ENCODE results near the gene RAB6A. TPM values are rescaled to one million over a fixed set of nuclear protein-coding genes. Genes with fewer than 3 reads are reported as not detected.
A peak's percentile ranks its signal among the peaks of the same experiment; 100 is the strongest.
"Not testable (repeated sequence)": the region's sequence is repeated elsewhere in the genome, so short reads cannot be mapped to it uniquely, and the experiment has no call there.

RAB6A gene
- total RNA-seq, 2 experiments from 2014 or later = 85.3 to 94.2 TPM

DNA sequence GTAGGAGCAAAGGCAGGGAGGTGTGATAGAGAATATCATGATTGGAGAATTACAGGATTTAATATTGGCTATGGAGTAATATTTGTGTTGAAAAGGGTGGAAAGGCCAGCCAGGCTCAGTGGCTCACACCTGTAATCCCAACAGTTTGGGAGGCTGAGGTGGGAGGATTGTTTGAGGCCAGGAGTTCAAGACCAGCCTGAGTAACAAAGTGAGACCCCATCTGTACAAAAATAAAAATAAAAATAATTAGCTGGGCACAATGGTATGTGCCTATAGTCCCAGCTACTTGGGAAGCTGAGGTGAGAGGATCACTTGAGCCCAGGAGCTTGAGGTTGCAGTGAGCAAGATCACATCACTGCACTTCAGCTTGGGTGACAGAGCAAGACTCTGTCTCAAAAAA, 24.6 kb upstream of the RAB6A start:
- peak overlapping the region; percentile 2 for H3K4me3 Mint-ChIP-seq
- CTCF ChIA-PET = interaction anchor here (1.2 kb wide), 1 partner anchor 24 kb away, joined by 3 read pairs; no protein-coding TSS in a partner anchor

DNA sequence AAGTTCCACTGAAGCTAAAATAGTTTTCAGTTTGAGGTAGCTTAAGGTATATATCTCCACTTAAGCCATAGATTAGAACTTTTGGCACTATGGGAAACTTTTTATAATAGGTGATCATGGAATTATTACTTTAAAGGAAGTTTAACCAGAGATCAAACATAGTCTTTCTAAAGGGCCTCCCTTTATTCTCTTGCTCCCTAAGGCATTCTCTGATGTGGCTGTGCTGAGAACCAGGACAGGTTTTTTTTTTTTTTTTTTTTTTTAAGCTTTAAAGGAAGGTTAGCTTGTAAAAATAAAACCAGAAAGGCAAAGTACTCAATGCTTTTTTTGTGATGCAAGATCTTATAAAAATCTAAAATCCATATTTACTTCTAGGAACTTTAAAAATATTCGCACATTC, 23.9 kb upstream of the RAB6A start:
- Mint-ChIP-seq H3K27ac (no peak overlapping the region), H3K27me3 (no peaks in the 10 kb centered on the region), H3K9me3 (ENCODE audit: low read depth) (no peaks in the 10 kb centered on the region), H3K36me3 (no peaks in the 10 kb centered on the region), H3K4me1 (peaks cover 23% of the 10 kb centered on the region), H3K4me3 (no peak overlapping the region)
- DNase-seq = no peak
- ATAC-seq = no peak
- CTCF ChIA-PET = no interaction called here

More for the DNA sequence above, 24.6 kb upstream of the RAB6A start:
- ATAC-seq; DNase-seq; H3K9me3 Mint-ChIP-seq (ENCODE audit: low read depth); H3K27me3 Mint-ChIP-seq; H3K36me3 Mint-ChIP-seq; H3K27ac Mint-ChIP-seq: not testable (repeated sequence)
- peaks cover 19% of the 10 kb centered on the region for H3K4me1 Mint-ChIP-seq

GRCh38 chr11:73784080-73784634, 23.3 kb upstream of the RAB6A start:
- Mint-ChIP-seq H3K36me3 (no peaks in the 10 kb centered on the region), H3K27me3 (no peaks in the 10 kb centered on the region), H3K4me3 (no peak overlapping the region), H3K27ac (no peak overlapping the region), H3K4me1 (peaks cover 20% of the 10 kb centered on the region), H3K9me3 (ENCODE audit: low read depth) (no peaks in the 10 kb centered on the region)
- ATAC-seq = no peak
- no peak for DNase-seq
- CTCF ChIA-PET = no interaction called here

GRCh38 chr11:73783483-73784020, 22.7 kb upstream of the RAB6A start:
- Mint-ChIP-seq H3K36me3 (no peaks in the 10 kb centered on the region), H3K4me1 (peaks cover 23% of the 10 kb centered on the region), H3K27me3 (no peaks in the 10 kb centered on the region), H3K9me3 (ENCODE audit: low read depth) (no peaks in the 10 kb centered on the region), H3K27ac (no peak overlapping the region), H3K4me3 (no peak overlapping the region)
- DNase-seq (no peak), ATAC-seq (no peak)
- CTCF ChIA-PET = no interaction called here

GRCh38 chr11:73781303-73781702, 20.4 kb upstream of the RAB6A start:
- no peaks in the 10 kb centered on the region for H3K27me3 Mint-ChIP-seq
- DNase-seq (no peak), ATAC-seq (no peak)
- peaks cover 22% of the 10 kb centered on the region for H3K4me1 Mint-ChIP-seq
- H3K27ac Mint-ChIP-seq = peak overlapping the region; percentile 51
- H3K9me3 Mint-ChIP-seq (ENCODE audit: low read depth) = no peaks in the 10 kb centered on the region
- H3K36me3 Mint-ChIP-seq = no peaks in the 10 kb centered on the region
- H3K4me3 Mint-ChIP-seq = no peak overlapping the region
- CTCF ChIA-PET = interaction anchor here (5.4 kb wide), 1 partner anchor 20 kb away, joined by 59 read pairs; the partner anchor contains the start of gene RAB6A

DNA sequence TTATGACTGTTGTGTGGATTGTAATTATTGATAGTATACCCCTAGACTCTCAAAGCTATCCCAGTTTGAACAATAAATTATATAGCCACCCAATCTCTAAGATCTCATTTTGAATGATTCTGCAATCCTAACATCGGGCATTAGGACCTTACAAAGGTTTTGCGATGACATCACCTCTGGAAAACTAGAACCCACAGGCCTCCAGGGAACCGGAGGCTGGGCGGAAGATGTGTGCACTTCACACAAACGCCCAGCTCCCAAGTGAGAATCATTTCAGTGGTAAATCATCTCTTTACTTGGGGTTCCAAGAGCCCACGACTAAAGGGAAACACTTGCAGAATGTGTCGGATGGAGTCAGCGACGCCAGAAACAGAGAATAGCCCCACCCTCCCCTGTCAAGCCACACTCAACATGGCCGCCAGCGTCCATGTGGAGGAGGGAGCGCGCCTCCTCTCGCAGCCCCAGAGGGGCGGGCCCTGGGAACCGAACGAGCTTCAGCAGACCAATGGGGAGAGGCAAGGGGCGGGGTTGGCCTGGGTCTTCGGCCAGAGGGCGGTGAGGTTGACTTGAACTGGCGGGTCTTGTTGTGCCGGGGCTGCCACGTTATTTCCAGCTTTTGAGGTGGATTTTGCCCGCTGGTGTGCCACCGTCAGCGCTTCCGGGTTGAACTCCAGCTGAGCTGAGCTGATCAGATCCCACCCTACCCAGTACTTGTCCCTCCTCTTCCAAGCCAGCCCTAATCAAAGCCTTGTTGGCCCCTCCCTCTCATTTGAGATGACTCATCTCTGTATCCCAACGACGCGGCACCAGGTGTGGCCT, 18.4 kb upstream of the RAB6A start:
- ATAC-seq = peak; percentile 99
- CTCF ChIA-PET = interaction anchor here (0.6 to 5.4 kb wide), 6 partner anchors 9 to 1613 kb away, joined by 3 to 59 read pairs (median 7); partner anchors contain the start of genes MRPL48 and RAB6A
- Mint-ChIP-seq H3K4me3 (peak overlapping the region; percentile 86), H3K9me3 (ENCODE audit: low read depth) (peaks cover 2% of the 10 kb centered on the region), H3K27me3 (no peaks in the 10 kb centered on the region), H3K36me3 (no peaks in the 10 kb centered on the region), H3K4me1 (peaks cover 19% of the 10 kb centered on the region), H3K27ac (peak overlapping the region; percentile 99)
- DNase-seq = peak; percentile 99

DNA sequence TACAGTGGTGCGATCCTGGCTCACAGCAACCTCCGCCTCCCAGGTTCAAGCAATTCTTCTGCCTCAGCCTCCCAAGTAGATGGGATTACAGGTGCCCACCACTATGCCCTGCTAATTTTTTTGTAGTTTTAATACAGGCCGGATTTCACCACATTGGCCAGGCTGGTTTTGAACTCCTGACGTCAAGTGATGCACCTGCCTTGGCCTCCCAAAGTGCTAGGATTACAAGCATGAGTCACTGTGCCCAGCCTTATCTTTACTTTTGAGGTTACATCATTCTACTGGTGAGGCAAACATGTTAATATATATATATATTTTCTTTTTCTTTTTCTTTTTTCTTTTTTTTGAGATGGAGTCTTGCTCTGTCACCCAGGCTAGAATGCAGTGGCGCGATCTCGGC, 9.9 kb upstream of the RAB6A start:
- H3K4me3 Mint-ChIP-seq; H3K27ac Mint-ChIP-seq; DNase-seq; H3K36me3 Mint-ChIP-seq; CTCF ChIA-PET; ATAC-seq; H3K9me3 Mint-ChIP-seq (ENCODE audit: low read depth); H3K4me1 Mint-ChIP-seq: not testable (repeated sequence)
- H3K27me3 Mint-ChIP-seq = peaks cover 19% of the 10 kb centered on the region

DNA sequence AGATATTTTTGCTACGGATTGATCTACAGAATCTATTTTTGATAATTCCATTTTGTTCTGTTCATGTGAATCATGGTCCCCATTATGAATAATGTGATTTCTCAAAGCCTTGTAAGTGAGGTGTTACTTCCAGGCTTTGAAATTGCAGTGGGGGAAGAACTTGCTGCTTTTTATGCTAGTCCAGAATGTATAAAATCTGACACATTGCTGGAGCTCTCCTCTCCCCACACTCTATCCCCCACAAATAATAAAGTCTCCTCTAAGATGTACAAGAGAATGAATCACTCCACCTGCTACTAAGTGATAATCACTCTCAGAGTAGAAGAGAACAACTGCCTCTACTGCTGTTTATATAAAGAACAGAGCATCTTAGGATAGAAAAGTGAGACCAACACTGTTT, 5.9 kb upstream of the RAB6A start:
- H3K27ac Mint-ChIP-seq = no peak overlapping the region
- no peak overlapping the region for H3K4me3 Mint-ChIP-seq
- DNase-seq (no peak), ATAC-seq (no peak)
- H3K27me3 Mint-ChIP-seq = peaks cover 21% of the 10 kb centered on the region
- no peaks in the 10 kb centered on the region for H3K4me1 Mint-ChIP-seq
- CTCF ChIA-PET = interaction anchor here (2.3 kb wide), 1 partner anchor 12 kb away, joined by 7 read pairs; no protein-coding TSS in a partner anchor
- no peaks in the 10 kb centered on the region for H3K9me3 Mint-ChIP-seq (ENCODE audit: low read depth)
- no peaks in the 10 kb centered on the region for H3K36me3 Mint-ChIP-seq

GRCh38 chr11:73762732-73763131, 1.9 kb upstream of the RAB6A start:
- H3K36me3 Mint-ChIP-seq = no peaks in the 10 kb centered on the region
- ATAC-seq = no peak
- H3K27me3 Mint-ChIP-seq = peaks cover 19% of the 10 kb centered on the region
- H3K9me3 Mint-ChIP-seq (ENCODE audit: low read depth) = no peaks in the 10 kb centered on the region
- H3K27ac Mint-ChIP-seq = no peak overlapping the region
- DNase-seq = no peak
- H3K4me3 Mint-ChIP-seq = no peak overlapping the region
- peaks cover 21% of the 10 kb centered on the region for H3K4me1 Mint-ChIP-seq
- CTCF ChIA-PET = interaction anchor here (4.0 kb wide), 1 partner anchor 16 kb away, joined by 59 read pairs; no protein-coding TSS in a partner anchor

- Mint-ChIP-seq H3K4me3 (peak overlapping the region; percentile 88), H3K36me3 (peaks cover 3% of the 10 kb centered on the region), H3K4me1 (peaks cover 25% of the 10 kb centered on the region), H3K27me3 (peaks cover 11% of the 10 kb centered on the region), H3K27ac (peak overlapping the region; percentile 77), H3K9me3 (ENCODE audit: low read depth) (no peaks in the 10 kb centered on the region)
- DNase-seq = no peak
- CTCF ChIA-PET = interaction anchor here (0.8 to 4.0 kb wide), 3 partner anchors 11 to 24 kb away, joined by 3 to 59 read pairs (median 3); no protein-coding TSS in a partner anchor
- ATAC-seq = peak; percentile 13
Observed at GRCh38 chr11:73761403-73761945, 600 bp upstream of the RAB6A start.

- DNase-seq = peak; percentile 45
- CTCF ChIA-PET = interaction anchor here (0.8 to 4.0 kb wide), 2 partner anchors 11 to 18 kb away, joined by 3 to 59 read pairs; no protein-coding TSS in a partner anchor
- peaks cover 25% of the 10 kb centered on the region for H3K4me1 Mint-ChIP-seq
- peak overlapping the region; percentile 88 for H3K4me3 Mint-ChIP-seq
- peak; percentile 2 for ATAC-seq
- H3K27ac Mint-ChIP-seq = peak overlapping the region; percentile 87
- peaks cover 3% of the 10 kb centered on the region for H3K36me3 Mint-ChIP-seq
- no peaks in the 10 kb centered on the region for H3K9me3 Mint-ChIP-seq (ENCODE audit: low read depth)
- peaks cover 3% of the 10 kb centered on the region for H3K27me3 Mint-ChIP-seq
Observed at GRCh38 chr11:73760135-73760678, 667 bp downstream of the RAB6A start.

DNA sequence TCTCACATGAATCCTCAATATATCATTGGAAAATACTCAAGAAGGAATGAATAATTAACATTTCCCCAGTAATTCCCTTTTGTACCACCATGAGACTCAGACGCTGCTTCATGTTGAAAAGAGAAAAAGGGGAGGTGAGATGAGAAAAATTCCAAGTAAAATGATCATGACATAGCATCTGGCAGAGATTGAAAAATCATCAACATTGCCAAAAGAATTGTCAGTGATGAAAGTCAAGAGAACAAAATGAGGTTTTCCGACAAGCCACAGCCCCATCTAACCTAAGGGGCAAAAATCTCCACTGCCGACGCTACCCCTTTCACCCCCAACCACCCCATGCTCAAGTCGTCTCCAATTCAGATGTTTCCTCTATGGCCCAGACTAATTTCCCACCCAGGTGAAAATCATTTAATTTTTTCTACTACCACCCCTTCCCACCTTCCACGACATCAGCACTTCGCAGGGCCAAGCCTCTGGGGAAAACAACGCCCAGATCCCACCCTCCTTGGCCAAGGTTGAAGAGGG, 1.2 kb downstream of the RAB6A start:
- peak overlapping the region; percentile 88 for H3K4me3 Mint-ChIP-seq
- CTCF ChIA-PET = interaction anchor here (4.0 kb wide), 1 partner anchor 19 kb away, joined by 59 read pairs; no protein-coding TSS in a partner anchor

GRCh38 chr11:73758451-73758850, 2.4 kb downstream of the RAB6A start:
- Mint-ChIP-seq H3K4me1 (peaks cover 25% of the 10 kb centered on the region), H3K9me3 (ENCODE audit: low read depth) (no peaks in the 10 kb centered on the region), H3K36me3 (peaks cover 5% of the 10 kb centered on the region), H3K4me3 (peak overlapping the region; percentile 88), H3K27me3 (no peaks in the 10 kb centered on the region), H3K27ac (no peak overlapping the region)
- DNase-seq = no peak
- CTCF ChIA-PET = no interaction called here
- no peak for ATAC-seq

More for the DNA sequence above, 1.2 kb downstream of the RAB6A start:
- peak overlapping the region; percentile 87 for H3K27ac Mint-ChIP-seq
- no peak for ATAC-seq
- H3K36me3 Mint-ChIP-seq = peaks cover 3% of the 10 kb centered on the region
- no peaks in the 10 kb centered on the region for H3K27me3 Mint-ChIP-seq
- H3K4me1 Mint-ChIP-seq = peaks cover 25% of the 10 kb centered on the region
- no peak for DNase-seq
- no peaks in the 10 kb centered on the region for H3K9me3 Mint-ChIP-seq (ENCODE audit: low read depth)
